HCT116 (cell line): ENCODE results near the gene DHRS4L2. TPM values are rescaled to one million over a fixed set of nuclear protein-coding genes. Genes with fewer than 3 reads are reported as not detected.
"Not testable (repeated sequence)": the region's sequence is repeated elsewhere in the genome, so short reads cannot be mapped to it uniquely, and the experiment has no call there.

Source experiments
- ATAC-seq: fragments of 200-7000 bp; cut with Tn5 transposase; 2 replicates; pipeline ENCODE4 v1.9.1; 2020; ENCODE audit warnings: mild to moderate bottlenecking, moderate library complexity
- BruUV-seq: library from RNA; stranded (reverse); fragments of 400-500 nt; replicated peaks from 2 replicates; lab custom pipeline; 2021; lab: Mats Ljungman, UMichigan
- CTCF ChIA-PET: fragments of 300-600 bp; sonication (Branson Sonifier 250); formaldehyde crosslinking; loops from one replicate; lab custom pipeline; 2021; ENCODE audit warnings: antibody characterized with exemption; lab: Charles Lee
- POLR2A ChIA-PET: fragments of 300-600, 350-600 bp; sonication (Branson Sonifier 250); formaldehyde crosslinking; loops from one replicate; lab custom pipeline; 2021; ENCODE audit warnings: antibody characterized with exemption; lab: Charles Lee
- RAD21 ChIA-PET, 2 experiments: fragments of 300-600 bp; sonication (Branson Sonifier 250); formaldehyde crosslinking; loops; one replicate each; lab custom pipeline; 2023; ENCODE audit warnings: low total read pairs in 2 of 2; ENCODE audit not compliant: uncharacterized antibody in 2 of 2, unreplicated experiment in 2 of 2, low non-redundant PET in 1 of 2; lab: Charles Lee
- DNase-seq: peaks from one replicate; pipeline ENCODE4 v3.0.0-alpha.2; 2010; ENCODE audit warnings: low read depth, low spot score
- H2AFZ ChIP-seq: fragments of 200-600 bp; shearing (Covaris generic), sonication (generic); 2 replicates; pipeline ENCODE4 v1.6.1; 2017; ENCODE audit warnings: low read depth, mixed run types, mixed read lengths, antibody characterized with exemption, low read length; ENCODE audit not compliant: poor library complexity, severe bottlenecking
- H3K27ac ChIP-seq: 2 replicates; pipeline ENCODE4 v1.5.1; 2012; ENCODE audit warnings: low read depth, low read length
- H3K27me3 ChIP-seq: fragments of 200-600 bp; sonication (generic); 2 replicates; pipeline ENCODE4 v1.6.1; 2016; ENCODE audit warnings: mixed run types, low read length, mixed read lengths; ENCODE audit not compliant: insufficient read depth
- H3K36me3 ChIP-seq, 2 experiments: fragments of 200-500 bp in 1 of 2; fragments of 200-600 bp in 1 of 2; sonication (Bioruptor generic) in 1 of 2; sonication (generic) in 1 of 2; 2 replicates each; pipeline versions ENCODE4 v1.5.1 to v1.6.1; 2014 to 2016; ENCODE audit warnings: low read length in 2 of 2, inconsistent platforms in 1 of 2, mixed read lengths in 1 of 2, mixed run types in 1 of 2; ENCODE audit not compliant: insufficient read depth in 2 of 2, control insufficient read depth in 1 of 2
- H3K4me1 ChIP-seq, 2 experiments: fragments of 200-600 bp in 1 of 2; sonication (generic) in 1 of 2; 2 replicates each; pipeline versions ENCODE4 v1.5.1 to v1.6.1; 2012 to 2017; ENCODE audit warnings: low read length in 2 of 2, inconsistent platforms in 1 of 2, mild to moderate bottlenecking in 1 of 2, mixed read lengths in 1 of 2, mixed run types in 1 of 2, moderate library complexity in 1 of 2; ENCODE audit not compliant: insufficient read depth in 2 of 2, control insufficient read depth in 1 of 2
- H3K4me2 ChIP-seq: fragments of 200-600 bp; sonication (generic); 2 replicates; pipeline ENCODE4 v1.6.1; 2017; ENCODE audit warnings: mixed run types, low read length, mixed read lengths
- H3K4me3 ChIP-seq, 2 experiments: fragments of 200-600 bp in 1 of 2; sonication (generic) in 1 of 2; replicated peaks in 1 of 2; 2 replicates each; pipeline ENCODE4 v1.5.1; 2011 to 2016; ENCODE audit warnings: low read length in 2 of 2, control low read depth in 1 of 2, low read depth in 1 of 2, mild to moderate bottlenecking in 1 of 2, mixed read lengths in 1 of 2, mixed run types in 1 of 2
- H3K79me2 ChIP-seq: fragments of 200-600 bp; sonication (generic); 2 replicates; pipeline ENCODE4 v1.6.1; 2017; ENCODE audit warnings: mild to moderate bottlenecking, mixed run types, low read length, moderate library complexity, mixed read lengths; ENCODE audit not compliant: insufficient read depth
- H3K9ac ChIP-seq: fragments of 200-600 bp; sonication (generic); 2 replicates; pipeline ENCODE4 v1.6.1; 2016; ENCODE audit warnings: low read length, mixed read lengths
- H3K9me2 ChIP-seq: fragments of 200-600 bp; sonication (generic), shearing (Covaris generic); 2 replicates; pipeline ENCODE4 v1.6.1; 2017; ENCODE audit warnings: mixed run types, mild to moderate bottlenecking, moderate library complexity; ENCODE audit not compliant: insufficient read depth
- H3K9me3 ChIP-seq, 2 experiments: fragments of 200-500 bp in 1 of 2; fragments of 200-600 bp in 1 of 2; sonication (Bioruptor generic) in 1 of 2; sonication (generic) in 1 of 2; 2 replicates each; pipeline ENCODE4 v1.6.1; 2014 to 2017; ENCODE audit warnings: low read length in 2 of 2, mixed read lengths in 2 of 2, inconsistent platforms in 1 of 2, low read depth in 1 of 2, mild to moderate bottlenecking in 1 of 2, mixed run types in 1 of 2, moderate library complexity in 1 of 2; ENCODE audit not compliant: control insufficient read depth in 1 of 2, insufficient read depth in 1 of 2
- H4K20me1 ChIP-seq: fragments of 200-600 bp; sonication (generic), shearing (Covaris generic); 2 replicates; pipeline ENCODE4 v1.6.1; 2017; ENCODE audit warnings: mixed run types, mild to moderate bottlenecking, moderate library complexity; ENCODE audit not compliant: insufficient read depth
- intact Hi-C: fragments of 100-400 bp; cut with micrococcal nuclease; formaldehyde crosslinking; loops from 2 replicates; pipeline ENCODE4 v1.10.0; 2022
- total RNA-seq: library from RNA; stranded (reverse); gene quantifications from one replicate; pipeline ENCODE4 v1.2.1, GENCODE V29; 2021; ENCODE audit not compliant: unreplicated experiment
- TF ChIP-seq, protein P1 (sequence below), 3 experiments: fragments of 200-600 bp in 1 of 3; sonication (generic) in 1 of 3; IDR thresholded peaks in 2 of 3; conservative IDR thresholded peaks in 1 of 3; 2 replicates each; pipeline ENCODE4 v1.5.1; 2012 to 2017; ENCODE audit warnings: low read depth in 2 of 3, low read length in 2 of 3, antibody characterized with exemption in 1 of 3, borderline replicate concordance in 1 of 3, control low read depth in 1 of 3, mild to moderate bottlenecking in 1 of 3, mixed read lengths in 1 of 3, mixed run types in 1 of 3, moderate library complexity in 1 of 3; ENCODE audit not compliant: insufficient read depth in 1 of 3

DHRS4L2 gene
- total RNA-seq, 1 experiment from 2014 or later = 18.6 TPM

DNA sequence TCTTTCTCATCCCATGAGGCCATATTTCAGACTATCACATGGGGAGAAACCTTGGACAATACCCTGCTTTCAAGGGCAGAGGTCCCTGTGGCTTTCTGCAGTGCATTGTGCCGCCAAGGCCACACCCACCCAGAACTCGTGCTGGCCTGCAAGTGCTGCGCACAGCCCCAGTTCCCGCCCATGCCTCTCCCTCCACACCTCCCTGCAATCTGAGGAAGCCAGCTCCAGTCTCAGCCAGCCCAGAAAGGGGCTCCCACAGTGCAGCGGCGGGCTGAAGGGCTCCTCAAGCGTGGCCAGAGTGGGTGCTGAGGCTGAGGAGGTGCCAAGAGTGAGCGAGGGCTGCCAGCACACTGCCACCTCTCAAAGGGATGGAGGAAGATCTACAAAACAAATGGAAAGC is 15.6 kb upstream of the DHRS4L2 start:
- POLR2A ChIA-PET, H3K36me3 ChIP-seq, DNase-seq, BruUV-seq, ATAC-seq, H2AFZ ChIP-seq, H3K27me3 ChIP-seq, H3K79me2 ChIP-seq, H3K9ac ChIP-seq, H3K9me3 ChIP-seq, H3K27ac ChIP-seq, H3K4me1 ChIP-seq, intact Hi-C loops, H4K20me1 ChIP-seq, H3K4me2 ChIP-seq, RAD21 ChIA-PET, H3K4me3 ChIP-seq, H3K9me2 ChIP-seq, CTCF ChIA-PET: not testable (repeated sequence)

DNA sequence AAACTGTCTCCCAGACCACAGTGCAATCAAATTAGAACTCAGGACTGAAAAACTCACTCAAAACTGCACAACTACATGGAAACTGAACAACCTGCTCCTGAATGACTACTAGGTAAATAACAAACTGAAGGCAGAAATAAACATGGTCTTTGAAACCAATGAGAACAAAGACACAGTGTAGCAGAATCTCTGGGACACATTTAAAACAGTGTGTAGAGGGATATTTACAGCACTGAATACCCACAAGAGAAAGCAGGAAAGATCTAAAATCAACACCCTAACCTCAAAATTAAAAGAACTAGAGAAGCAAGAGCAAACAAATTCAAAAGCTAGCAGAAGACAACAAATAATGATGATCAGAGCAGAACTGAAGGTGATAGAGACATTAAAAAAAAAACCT is 14.7 kb upstream of the DHRS4L2 start:
- H3K9ac ChIP-seq, H3K27me3 ChIP-seq, DNase-seq, H4K20me1 ChIP-seq, H3K79me2 ChIP-seq, CTCF ChIA-PET, H3K4me3 ChIP-seq, H3K27ac ChIP-seq, H3K4me1 ChIP-seq, H3K36me3 ChIP-seq, H3K9me3 ChIP-seq, POLR2A ChIA-PET, H3K4me2 ChIP-seq, RAD21 ChIA-PET, H2AFZ ChIP-seq, BruUV-seq, intact Hi-C loops, H3K9me2 ChIP-seq, ATAC-seq: not testable (repeated sequence)

DNA sequence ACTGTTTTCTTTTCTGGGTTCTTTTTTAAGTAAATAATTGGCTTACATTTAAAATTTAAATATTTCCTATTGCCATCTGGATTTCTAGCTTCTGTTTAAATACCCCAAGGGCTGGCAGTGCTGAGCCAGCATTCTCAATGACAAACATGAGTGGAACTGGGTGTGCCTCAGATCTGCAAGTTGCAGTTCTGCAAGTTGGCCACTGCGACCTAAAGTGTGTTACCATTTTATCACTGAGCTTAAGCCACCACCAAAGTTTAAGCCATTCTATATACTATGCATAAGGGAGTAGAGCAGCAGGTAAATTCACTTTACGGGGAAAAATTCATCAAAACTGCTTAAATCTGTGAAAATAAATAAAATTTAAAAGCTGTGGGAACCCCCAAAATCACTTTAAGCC is 11.5 kb upstream of the DHRS4L2 start:
- DNase-seq, H3K4me1 ChIP-seq, BruUV-seq, H3K4me2 ChIP-seq, H3K9me2 ChIP-seq, H3K9ac ChIP-seq, H4K20me1 ChIP-seq, CTCF ChIA-PET, H3K79me2 ChIP-seq, H3K36me3 ChIP-seq, H3K27ac ChIP-seq, H3K9me3 ChIP-seq, H2AFZ ChIP-seq, H3K27me3 ChIP-seq, RAD21 ChIA-PET, intact Hi-C loops, H3K4me3 ChIP-seq: not testable (repeated sequence)
- peak; percentile 87 for ATAC-seq
- POLR2A ChIA-PET = interaction anchor here (0.9 kb wide), 1 partner anchor 117 kb away, joined by 4 read pairs; the partner anchor contains the start of gene PCK2
- TF ChIP-seq, protein P1, sequence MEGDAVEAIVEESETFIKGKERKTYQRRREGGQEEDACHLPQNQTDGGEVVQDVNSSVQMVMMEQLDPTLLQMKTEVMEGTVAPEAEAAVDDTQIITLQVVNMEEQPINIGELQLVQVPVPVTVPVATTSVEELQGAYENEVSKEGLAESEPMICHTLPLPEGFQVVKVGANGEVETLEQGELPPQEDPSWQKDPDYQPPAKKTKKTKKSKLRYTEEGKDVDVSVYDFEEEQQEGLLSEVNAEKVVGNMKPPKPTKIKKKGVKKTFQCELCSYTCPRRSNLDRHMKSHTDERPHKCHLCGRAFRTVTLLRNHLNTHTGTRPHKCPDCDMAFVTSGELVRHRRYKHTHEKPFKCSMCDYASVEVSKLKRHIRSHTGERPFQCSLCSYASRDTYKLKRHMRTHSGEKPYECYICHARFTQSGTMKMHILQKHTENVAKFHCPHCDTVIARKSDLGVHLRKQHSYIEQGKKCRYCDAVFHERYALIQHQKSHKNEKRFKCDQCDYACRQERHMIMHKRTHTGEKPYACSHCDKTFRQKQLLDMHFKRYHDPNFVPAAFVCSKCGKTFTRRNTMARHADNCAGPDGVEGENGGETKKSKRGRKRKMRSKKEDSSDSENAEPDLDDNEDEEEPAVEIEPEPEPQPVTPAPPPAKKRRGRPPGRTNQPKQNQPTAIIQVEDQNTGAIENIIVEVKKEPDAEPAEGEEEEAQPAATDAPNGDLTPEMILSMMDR (IDR thresholded peaks at IDR 0.05 in 2 of 3, conservative IDR thresholded peaks at IDR 0.05 in 1 of 3; ENCODE audit: borderline replicate concordance in 1 of 3, insufficient read depth in 1 of 3, low read depth in 2 of 3, low read length in 2 of 3) = peak in 2 of 3 experiments; percentile 24 to 37; a peak in 4 of 6 replicates

DNA sequence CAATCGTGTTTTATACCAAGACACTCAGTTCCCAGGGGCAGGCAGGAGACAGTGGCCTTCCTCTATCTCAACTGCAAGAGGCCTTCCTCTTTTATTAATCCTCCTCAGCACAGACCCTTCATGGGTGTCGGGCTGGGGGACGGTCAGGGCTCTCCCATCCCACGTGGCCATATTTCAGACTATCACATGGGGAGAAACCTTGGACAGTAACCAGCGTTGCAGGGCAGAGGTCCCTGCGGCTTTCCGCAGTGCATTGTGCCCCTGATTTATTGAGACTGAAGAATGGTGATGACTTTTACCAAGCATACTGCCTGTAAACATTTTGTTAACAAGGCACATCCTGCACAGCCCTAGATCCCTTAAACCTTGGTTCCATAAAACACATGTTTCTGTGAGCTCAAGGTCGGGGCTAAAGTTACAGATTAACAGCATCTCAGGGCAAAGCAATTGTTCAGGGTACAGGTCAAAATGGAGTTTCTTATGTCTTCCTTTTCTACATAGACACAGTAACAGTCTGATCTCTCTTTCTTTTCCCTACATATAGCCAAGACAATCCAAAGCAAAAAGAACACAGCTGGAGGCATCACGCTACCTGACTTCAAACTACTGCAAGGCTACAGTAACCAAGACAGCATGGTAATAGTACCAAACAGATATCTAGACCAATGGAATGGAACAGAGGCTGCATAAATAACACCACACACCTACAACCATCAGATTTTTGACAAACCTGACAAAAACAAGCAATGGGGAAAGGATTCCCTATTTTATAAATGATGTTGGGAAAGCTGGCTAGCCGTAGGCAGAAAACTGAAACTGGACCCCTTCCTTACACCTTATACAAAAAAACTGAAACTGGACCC is 6.5 kb upstream of the DHRS4L2 start:
- ATAC-seq, POLR2A ChIA-PET, RAD21 ChIA-PET, H3K4me3 ChIP-seq, H3K9me2 ChIP-seq, H3K9ac ChIP-seq, CTCF ChIA-PET, H3K4me2 ChIP-seq, DNase-seq, H3K4me1 ChIP-seq, H3K9me3 ChIP-seq, H3K27me3 ChIP-seq, H4K20me1 ChIP-seq, H3K79me2 ChIP-seq, BruUV-seq, H3K27ac ChIP-seq, H2AFZ ChIP-seq, H3K36me3 ChIP-seq: not testable (repeated sequence)
- intact Hi-C loops = loop anchor here (10.0 kb wide), 2 partner anchors 113 to 313 kb away; partner anchors contain the start of genes DHRS1, NOP9 and PCK2
